HuH-7 (cell line): ENCODE results near the gene SLC4A9.

Experiments
- DNase-seq: peaks from one replicate; pipeline ENCODE4 v3.0.0; 2011; ENCODE audit warnings: low spot score

Gene SLC4A9

GRCh38 chr5:140360101-140360500, at the start of gene SLC4A9:
Gene SLC4A9 (plus strand): TSS chr5:140360194. CDS start chr5:140360237, 43 bp downstream.
- no peak for DNase-seq

DNA sequence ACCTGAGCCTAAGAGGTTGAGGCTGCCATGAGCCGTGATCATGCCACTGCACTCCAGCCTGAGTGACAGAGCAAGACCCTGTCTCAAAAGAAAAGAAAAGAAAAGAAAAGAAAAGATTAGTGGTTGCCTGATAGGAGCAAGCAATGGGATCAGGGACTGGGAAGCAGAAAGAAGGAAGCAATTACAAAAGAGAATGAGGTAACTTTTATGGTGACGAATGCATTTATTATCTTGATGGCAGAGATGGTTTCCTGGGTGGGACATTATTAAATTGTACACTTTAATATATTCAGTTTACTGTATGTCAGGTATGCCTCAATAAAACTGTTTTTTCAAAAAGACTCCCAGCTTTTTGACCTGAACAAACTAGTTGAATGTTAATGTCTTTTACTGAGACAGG, 49.6 kb upstream of the SLC4A9 start:
- no peak for DNase-seq

GRCh38 chr5:140311011-140311467, 49.0 kb upstream of the SLC4A9 start:
- no peak for DNase-seq

DNA sequence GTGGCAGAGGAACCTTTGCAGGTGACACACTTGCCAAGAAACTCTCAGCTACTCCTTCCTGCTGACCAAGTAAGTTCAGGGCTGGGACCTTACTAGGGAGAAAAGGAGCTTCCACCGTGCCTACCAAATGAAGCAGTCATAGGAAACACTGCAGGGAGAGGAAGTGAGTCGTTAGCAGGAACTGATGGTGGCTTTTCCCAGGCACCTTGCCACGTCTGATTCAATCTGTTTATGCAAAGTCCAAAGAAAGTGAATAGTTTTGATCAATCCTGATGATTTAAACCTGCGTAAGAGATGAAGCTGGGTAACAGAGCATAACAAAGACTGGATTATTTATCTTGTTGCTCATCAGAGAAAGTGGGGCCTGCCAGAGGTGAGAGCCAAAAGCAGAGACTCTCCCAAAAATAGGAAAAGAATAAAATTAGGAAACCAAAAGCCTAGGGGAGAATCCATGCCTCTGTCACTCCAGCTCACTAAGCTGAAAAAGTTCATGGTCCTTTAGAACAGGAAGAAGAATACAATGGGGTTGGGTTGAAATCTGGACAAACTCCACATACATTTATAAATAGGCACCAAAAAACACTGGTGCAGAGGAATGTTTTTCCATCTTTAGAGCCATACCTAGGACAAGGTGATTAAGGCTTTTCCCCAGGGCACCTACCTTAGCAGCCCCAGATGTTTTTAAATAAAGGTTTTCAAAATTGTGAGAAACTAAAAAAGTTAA, 47.8 kb upstream of the SLC4A9 start:
- no peak for DNase-seq

DNA sequence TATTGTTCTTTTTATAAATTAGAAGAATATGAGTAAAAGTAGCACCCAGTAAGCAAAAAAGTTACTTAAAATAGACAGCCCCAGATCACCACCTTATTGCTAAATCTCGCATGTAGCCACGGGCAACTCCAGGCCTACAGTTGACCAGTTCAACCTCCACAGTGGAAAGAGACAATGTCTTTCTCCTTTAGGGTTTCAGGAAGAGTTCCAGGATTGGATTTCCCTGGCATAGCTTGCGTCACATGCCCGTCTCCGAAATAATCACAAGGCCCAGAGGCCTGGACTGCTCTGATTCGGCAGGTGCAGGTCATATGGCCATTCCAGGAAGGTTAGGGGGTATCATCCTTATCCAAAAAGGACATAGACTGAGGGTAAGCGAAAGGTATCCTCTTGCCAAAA, 47.2 kb upstream of the SLC4A9 start:
- no peak for DNase-seq

DNA sequence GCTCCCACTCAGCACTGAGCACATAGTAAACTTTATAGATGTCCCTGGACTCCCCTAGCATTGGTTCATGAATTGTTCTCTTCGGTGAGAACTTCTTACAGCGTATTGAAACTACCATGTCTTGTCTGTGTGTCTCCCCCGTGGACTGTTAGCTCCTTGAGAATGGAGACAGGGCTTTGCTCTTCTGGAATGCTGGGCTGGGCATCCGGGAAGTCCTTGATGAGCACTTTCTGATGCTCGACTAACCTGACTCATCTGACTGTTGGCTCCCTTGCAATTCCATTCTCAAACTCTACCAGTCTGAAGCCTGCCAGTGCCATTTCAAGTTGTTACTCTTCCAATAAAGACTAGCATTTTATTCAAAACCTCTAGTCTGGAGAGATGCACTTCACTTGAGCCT, 42.1 kb upstream of the SLC4A9 start:
- DNase-seq = no peak

DNA sequence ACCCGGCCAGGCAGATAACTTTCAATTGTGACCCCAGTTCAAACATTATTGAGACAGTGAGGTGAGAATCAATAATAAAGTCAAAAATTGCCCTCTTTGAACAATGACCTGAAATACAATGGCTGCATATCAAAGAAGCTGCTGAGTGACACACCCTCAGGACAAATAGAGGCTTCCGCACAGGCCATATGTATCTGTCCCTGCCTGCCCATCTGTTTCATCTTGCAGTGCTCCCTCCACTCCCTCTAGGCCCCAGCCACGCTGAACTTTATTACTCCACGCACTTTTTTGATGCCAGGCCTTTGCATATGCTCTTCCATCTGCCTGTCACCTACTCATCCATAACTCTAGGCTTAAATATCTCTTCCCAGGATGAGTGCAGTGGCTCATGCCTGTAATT, 41.2 kb upstream of the SLC4A9 start:
- no peak for DNase-seq

GRCh38 chr5:140319833-140320232, 40.2 kb upstream of the SLC4A9 start:
- no peak for DNase-seq

DNA sequence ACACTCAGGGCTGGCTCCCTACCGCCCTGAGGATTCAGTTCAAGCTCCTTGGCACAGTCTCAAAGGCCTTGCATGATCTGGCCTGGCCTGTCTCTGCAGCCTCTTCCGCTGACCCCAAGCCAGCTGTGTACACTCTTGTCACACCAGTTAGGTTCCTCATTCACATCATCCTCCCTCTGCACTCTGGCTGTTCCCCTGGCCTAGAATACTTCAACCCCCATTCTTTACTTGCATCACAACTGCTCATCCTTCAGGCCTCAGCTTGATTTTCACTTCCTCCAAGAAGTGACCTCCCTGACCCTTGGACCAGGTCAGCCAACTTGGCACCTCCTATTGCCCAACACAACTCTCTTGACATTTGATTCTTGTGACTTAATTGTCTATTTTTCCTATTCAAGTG, 38.2 kb upstream of the SLC4A9 start:
- DNase-seq = no peak

- no peak for DNase-seq
Observed at GRCh38 chr5:140322751-140323731, 37.0 kb upstream of the SLC4A9 start.

- no peak for DNase-seq
Observed at GRCh38 chr5:140324041-140324600, 35.9 kb upstream of the SLC4A9 start.

GRCh38 chr5:140324617-140325241, 35.3 kb upstream of the SLC4A9 start:
- DNase-seq = no peak

GRCh38 chr5:140325486-140325885, 34.5 kb upstream of the SLC4A9 start:
- no peak for DNase-seq

DNA sequence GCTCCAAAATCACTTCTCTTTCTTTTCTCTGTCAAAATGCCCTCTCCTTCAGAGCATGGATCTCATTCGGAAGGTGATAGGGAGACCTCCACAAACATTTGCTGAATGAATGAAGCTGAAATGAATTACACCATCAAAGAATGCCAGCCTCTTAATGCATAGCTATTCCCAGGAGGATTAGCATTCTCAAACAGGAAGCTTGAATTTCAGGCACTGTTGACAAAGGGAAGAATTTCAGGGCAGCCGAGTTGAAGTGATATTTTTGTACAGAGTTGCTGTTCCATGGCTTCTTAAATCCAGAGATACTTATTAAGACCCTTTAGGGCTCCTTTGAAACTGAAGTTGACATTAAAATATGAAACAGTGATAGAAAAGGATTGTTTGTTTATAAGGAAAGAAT, 32.4 kb upstream of the SLC4A9 start:
- DNase-seq = no peak

DNA sequence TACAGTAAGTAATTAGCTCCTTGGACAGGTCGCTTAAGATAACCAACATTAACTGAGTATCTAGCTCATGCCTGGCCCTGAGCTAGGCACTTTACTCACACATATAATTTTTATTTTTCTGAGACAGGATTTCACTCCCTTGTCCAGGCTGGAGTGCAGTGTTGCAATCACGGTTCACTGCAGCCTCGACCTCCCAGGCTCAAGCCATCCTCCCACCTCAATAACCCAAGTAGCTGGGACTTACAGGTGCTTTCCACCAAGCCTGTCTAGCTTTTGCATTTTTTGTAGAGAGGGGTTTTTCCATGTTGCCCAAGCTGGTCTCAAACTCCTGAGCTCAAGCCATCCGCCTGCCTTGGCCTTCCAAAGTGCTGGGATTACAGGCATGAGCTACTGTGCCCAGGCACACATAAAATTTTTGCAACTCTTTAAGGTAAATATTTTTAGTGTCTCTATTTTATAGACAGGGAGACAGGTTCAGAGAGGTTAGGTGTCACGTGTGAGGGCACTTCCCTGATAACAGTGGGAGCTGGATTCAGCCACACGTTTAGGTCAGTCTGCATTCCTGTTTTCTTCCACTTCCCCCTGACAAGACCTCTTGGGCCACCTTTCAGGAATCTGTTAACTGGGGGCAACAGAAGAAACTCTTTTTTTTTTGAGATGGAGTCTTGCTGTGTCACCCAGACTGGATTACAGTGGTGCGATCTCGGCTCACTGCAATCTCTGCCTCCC, 31.8 kb upstream of the SLC4A9 start:
- DNase-seq = no peak

GRCh38 chr5:140329739-140330481, 30.1 kb upstream of the SLC4A9 start:
- DNase-seq = no peak

GRCh38 chr5:140331638-140332037, 28.4 kb upstream of the SLC4A9 start:
- no peak for DNase-seq

DNA sequence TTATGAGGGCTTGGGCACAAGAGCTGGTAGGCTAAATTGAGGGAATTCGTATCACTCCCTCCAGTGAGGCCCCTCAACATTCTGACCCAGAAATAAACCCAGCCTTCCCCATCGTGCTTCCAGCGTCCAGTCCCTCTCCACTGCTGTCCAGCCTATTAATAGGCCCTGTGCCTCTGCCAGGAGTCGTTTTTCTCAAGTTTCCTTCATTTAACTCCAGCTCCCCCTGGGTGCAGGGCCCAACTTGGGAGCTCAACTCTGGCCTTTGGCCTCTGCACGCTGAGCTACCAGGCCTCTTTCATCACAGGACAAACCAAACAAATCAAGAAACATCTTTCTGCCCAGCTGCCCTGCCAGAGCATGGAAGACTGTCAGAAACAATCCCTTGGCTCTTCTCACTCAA, 23.6 kb upstream of the SLC4A9 start:
- no peak for DNase-seq

GRCh38 chr5:140337880-140338279, 22.1 kb upstream of the SLC4A9 start:
- no peak for DNase-seq

DNA sequence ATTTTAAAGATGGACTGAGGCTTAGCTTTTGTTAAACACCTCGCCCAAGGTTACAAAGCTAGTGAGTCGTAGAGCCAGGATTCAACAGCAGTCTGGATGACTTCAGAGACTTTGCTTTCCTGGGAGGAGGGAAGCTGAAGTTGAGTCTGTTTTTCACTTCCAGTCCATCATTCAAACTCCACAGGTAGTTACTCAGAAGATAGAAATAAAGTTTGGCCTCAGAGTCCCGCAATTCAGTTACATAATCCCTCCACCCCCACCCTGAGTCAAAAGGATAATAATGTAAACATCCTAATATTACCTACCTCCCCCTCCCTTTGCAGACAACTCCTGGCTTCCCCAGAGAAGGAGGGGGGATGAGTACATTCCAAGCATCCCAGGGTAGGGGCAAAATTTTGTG, 21.7 kb upstream of the SLC4A9 start:
- no peak for DNase-seq

DNA sequence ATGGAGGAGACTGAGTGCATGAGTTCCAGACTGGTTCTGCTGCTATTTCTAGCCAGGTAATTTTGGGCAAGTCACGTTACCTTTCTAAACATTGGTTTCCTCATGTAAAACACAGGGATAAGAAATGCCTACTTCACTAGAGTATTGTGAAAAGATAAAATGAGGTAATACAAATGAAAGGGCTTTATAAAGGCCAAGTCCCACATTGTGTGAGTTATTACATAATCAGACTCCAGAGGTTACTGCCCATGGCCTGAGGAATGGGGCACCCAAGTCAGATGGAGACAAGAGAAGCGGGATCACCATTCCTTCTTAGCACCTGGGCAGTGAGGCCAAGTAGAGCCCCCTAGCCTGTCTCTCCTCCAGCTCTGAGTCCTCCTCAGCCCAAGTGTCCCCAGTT, 21.1 kb upstream of the SLC4A9 start:
- no peak for DNase-seq
